Measurements from ENCODE around the gene TEC.
"Not testable (repeated sequence)": the region's sequence is repeated elsewhere in the genome, so short reads cannot be mapped to it uniquely, and the experiment has no call there.

Gene TEC

GRCh38 chr4:48193921-48194468 is 75.6 kb downstream of the TEC start:
- DNase-seq = no peak

GRCh38 chr4:48193096-48193836 is 76.4 kb downstream of the TEC start:
- no peak for DNase-seq

GRCh38 chr4:48191758-48192157 is 77.9 kb downstream of the TEC start:
- DNase-seq = no peak

- DNase-seq = no peak
These were observed 78.8 kb downstream of the TEC start for GRCh38 chr4:48190839-48191238.

- DNase-seq = no peak
These were observed 79.9 kb downstream of the TEC start for GRCh38 chr4:48189731-48190130.

GRCh38 chr4:48188390-48188789 is 81.2 kb downstream of the TEC start:
- no peak for DNase-seq

- DNase-seq = no peak
These were observed 81.8 kb downstream of the TEC start for GRCh38 chr4:48187813-48188212.

- DNase-seq = not testable (repeated sequence)
These were observed 82.6 kb downstream of the TEC start for GRCh38 chr4:48187066-48187465.

- DNase-seq = not testable (repeated sequence)
These were observed 83.2 kb downstream of the TEC start for GRCh38 chr4:48186394-48186793.

- DNase-seq = no peak
These were observed 84.8 kb downstream of the TEC start for GRCh38 chr4:48184882-48185281.

- no peak for DNase-seq
These were observed 89.4 kb downstream of the TEC start for GRCh38 chr4:48180234-48180633.

GRCh38 chr4:48178931-48179330 is 90.7 kb downstream of the TEC start:
- no peak for DNase-seq

GRCh38 chr4:48175806-48176205 is 93.8 kb downstream of the TEC start:
- no peak for DNase-seq

GRCh38 chr4:48175328-48175727 is 94.3 kb downstream of the TEC start:
- no peak for DNase-seq

- DNase-seq = no peak
These were observed 96.3 kb downstream of the TEC start for GRCh38 chr4:48173056-48173991.

GRCh38 chr4:48172651-48173050 is 97.0 kb downstream of the TEC start:
- no peak for DNase-seq

- DNase-seq = no peak
These were observed 100.0 kb downstream of the TEC start for GRCh38 chr4:48169636-48170035.

GRCh38 chr4:48167538-48168263 is 101.9 kb downstream of the TEC start:
- no peak for DNase-seq

GRCh38 chr4:48164561-48164960 is 105.1 kb downstream of the TEC start:
- DNase-seq = not testable (repeated sequence)

GRCh38 chr4:48163746-48164145 is 105.9 kb downstream of the TEC start:
- DNase-seq = no peak

GRCh38 chr4:48162162-48162561 is 107.5 kb downstream of the TEC start:
- DNase-seq = no peak

- DNase-seq = no peak
These were observed 112.4 kb downstream of the TEC start for GRCh38 chr4:48157271-48157670.

GRCh38 chr4:48156423-48156822 is 113.2 kb downstream of the TEC start:
- no peak for DNase-seq
